Breast epithelium (tissue), 3 donors: ENCODE data around the gene HPN.

Experiments used
- CTCF ChIP-seq, 3 donors: fragments of 450-650 bp; IDR thresholded peaks; one replicate each; pipeline ENCODE4 v1.5.1; 2016 to 2017; ENCODE audit warnings: antibody characterized with exemption in 3 of 3, mild to moderate bottlenecking in 3 of 3, moderate library complexity in 3 of 3
- POLR2A ChIP-seq: fragments of 450-650 bp; IDR thresholded peaks from one replicate; pipeline ENCODE4 v1.6.1; 2016; ENCODE audit warnings: antibody characterized with exemption, mild to moderate bottlenecking, moderate library complexity
- POLR2AphosphoS5 ChIP-seq, 3 donors: sonication (generic); formaldehyde crosslinking; IDR thresholded peaks; one replicate each; pipeline ENCODE4 v1.6.1; 2017; ENCODE audit warnings: antibody characterized with exemption in 3 of 3

- no peak for TF ChIP-seq POLR2AphosphoS5 (IDR thresholded peaks at IDR 0.05)
- TF ChIP-seq CTCF (IDR thresholded peaks at IDR 0.05): no peak
- no peak for TF ChIP-seq POLR2A
These were observed 14.2 kb downstream of the HPN start for GRCh38 chr19:35055715-35056179.
